Breast epithelium (tissue), 4 donors: Measurements from ENCODE around the gene DMD. TPM values are rescaled to one million over a fixed set of nuclear protein-coding genes. Genes with fewer than 3 reads are reported as not detected.

Experiments
- DNase-seq, 2 donors: peaks; one replicate each; pipeline ENCODE4 v3.0.0-alpha.2; 2019; ENCODE audit warnings: low spot score in 2 of 2
- H3K27ac ChIP-seq, 2 donors: fragments of 200-600 bp; sonication (generic) in 1 of 2; one replicate each; pipeline ENCODE4 v1.5.1; 2016 to 2019; ENCODE audit warnings: mild to moderate bottlenecking in 1 of 2
- H3K27me3 ChIP-seq, 2 donors: fragments of 200-600 bp; sonication (generic) in 1 of 2; one replicate each; pipeline versions ENCODE4 v1.5.1 to v1.6.0; 2017 to 2019; ENCODE audit warnings: control low read depth in 1 of 2, mild to moderate bottlenecking in 1 of 2
- H3K36me3 ChIP-seq: fragments of 200-600 bp; one replicate; pipeline ENCODE4 v1.5.1; 2019
- H3K4me1 ChIP-seq, 2 donors: fragments of 200-600 bp; sonication (generic); one replicate each; pipeline ENCODE4 v1.5.1; 2016 to 2019; ENCODE audit warnings: control low read depth in 1 of 2
- H3K4me3 ChIP-seq, 3 donors: fragments of 200-600 bp; sonication (generic); 1 replicate in 2 of 3; 2 replicates in 1 of 3; pipeline ENCODE4 v1.5.1; 2016 to 2019; ENCODE audit warnings: mild to moderate bottlenecking in 3 of 3, moderate library complexity in 2 of 3
- H3K9me3 ChIP-seq, 2 donors: fragments of 200-600 bp; sonication (generic) in 1 of 2; one replicate each; pipeline ENCODE4 v1.5.1; 2016 to 2019; ENCODE audit warnings: control low read depth in 1 of 2
- CTCF ChIP-seq, 3 donors: fragments of 450-650 bp; IDR thresholded peaks; one replicate each; pipeline ENCODE4 v1.5.1; 2016 to 2017; ENCODE audit warnings: antibody characterized with exemption in 3 of 3, mild to moderate bottlenecking in 3 of 3, moderate library complexity in 3 of 3
- POLR2A ChIP-seq: fragments of 450-650 bp; IDR thresholded peaks from one replicate; pipeline ENCODE4 v1.6.1; 2016; ENCODE audit warnings: antibody characterized with exemption, mild to moderate bottlenecking, moderate library complexity
- POLR2AphosphoS5 ChIP-seq, 3 donors: sonication (generic); formaldehyde crosslinking; IDR thresholded peaks; one replicate each; pipeline ENCODE4 v1.6.1; 2017; ENCODE audit warnings: antibody characterized with exemption in 3 of 3
- intact Hi-C: fragments of 100-400 bp; cut with DNase I; formaldehyde crosslinking; loops from one replicate; pipeline ENCODE4 v1.15.1; 2023; ENCODE audit warnings: low total_unique reads
- total RNA-seq, 3 donors: library from RNA; depleted of rRNA; stranded (reverse); fragments of >200 nt; gene quantifications; one replicate each; pipeline ENCODE4 v1.1.0, GENCODE V29; 2016

The DMD gene
- total RNA-seq, 3 donors from 2014 or later, result 57.0 to 135 (median 65.2) TPM

GRCh38 chrX:31138124-31138523 is 2073.2 kb downstream of the DMD start:
- DNase-seq, result no peak
- intact Hi-C loops, result no loop called here
- Histone ChIP-seq H3K4me1 (no peaks in the 10 kb centered on the region), H3K27ac (no peak overlapping the region), H3K4me3 (no peak overlapping the region), H3K9me3 (peaks cover 0 to 10% of the 10 kb centered on the region in 2 donors), H3K27me3 (no peaks in the 10 kb centered on the region), H3K36me3 (no peaks in the 10 kb centered on the region)
- TF ChIP-seq POLR2A (no peak), CTCF (IDR thresholded peaks at IDR 0.05) (no peak), POLR2AphosphoS5 (IDR thresholded peaks at IDR 0.05) (no peak)

GRCh38 chrX:31136144-31136611 is 2075.2 kb downstream of the DMD start:
- TF ChIP-seq POLR2AphosphoS5 (IDR thresholded peaks at IDR 0.05), result no peak
- TF ChIP-seq POLR2A, result no peak
- TF ChIP-seq CTCF (IDR thresholded peaks at IDR 0.05), result no peak
- Histone ChIP-seq H3K27ac (no peak overlapping the region), H3K9me3 (peaks cover 0 to 10% of the 10 kb centered on the region in 2 donors), H3K4me3 (no peak overlapping the region), H3K4me1 (no peaks in the 10 kb centered on the region), H3K27me3 (no peaks in the 10 kb centered on the region), H3K36me3 (no peaks in the 10 kb centered on the region)
- DNase-seq, result no peak
- intact Hi-C loops, result no loop called here

GRCh38 chrX:31132821-31133241 is 2078.5 kb downstream of the DMD start:
- H3K4me1 ChIP-seq, result no peaks in the 10 kb centered on the region
- TF ChIP-seq POLR2A, result no peak
- no peak for TF ChIP-seq POLR2AphosphoS5 (IDR thresholded peaks at IDR 0.05)
- no peak for TF ChIP-seq CTCF (IDR thresholded peaks at IDR 0.05)
- H3K27ac ChIP-seq, result no peak overlapping the region
- H3K4me3 ChIP-seq, result no peak overlapping the region
- no peaks in the 10 kb centered on the region for H3K27me3 ChIP-seq
- DNase-seq, result no peak
- no peaks in the 10 kb centered on the region for H3K36me3 ChIP-seq
- H3K9me3 ChIP-seq, result peaks cover 0 to 1% of the 10 kb centered on the region in 2 donors
- intact Hi-C loops, result loop anchor here (1.0 kb wide), 1 partner anchor 7 kb away; no protein-coding TSS in a partner anchor

- H3K36me3 ChIP-seq, result no peaks in the 10 kb centered on the region
- no peak for DNase-seq
- H3K27me3 ChIP-seq, result peaks cover 0 to 5% of the 10 kb centered on the region in 2 donors
- no peak overlapping the region for H3K4me3 ChIP-seq
- TF ChIP-seq CTCF (IDR thresholded peaks at IDR 0.05), result no peak
- no peaks in the 10 kb centered on the region for H3K4me1 ChIP-seq
- no peaks in the 10 kb centered on the region for H3K9me3 ChIP-seq
- intact Hi-C loops, result no loop called here
- H3K27ac ChIP-seq, result no peak overlapping the region
These were observed 2080.7 kb downstream of the DMD start for GRCh38 chrX:31130457-31131220.

- H3K4me3 ChIP-seq, result no peak overlapping the region
- H3K27ac ChIP-seq, result no peak overlapping the region
- no peaks in the 10 kb centered on the region for H3K9me3 ChIP-seq
- TF ChIP-seq CTCF (IDR thresholded peaks at IDR 0.05) (no peak), POLR2AphosphoS5 (IDR thresholded peaks at IDR 0.05) (no peak), POLR2A (no peak)
- intact Hi-C loops, result no loop called here
- DNase-seq, result no peak
- peaks cover 0 to 5% of the 10 kb centered on the region in 2 donors for H3K27me3 ChIP-seq
- no peaks in the 10 kb centered on the region for H3K36me3 ChIP-seq
- peaks cover 0 to 4% of the 10 kb centered on the region in 2 donors for H3K4me1 ChIP-seq
These were observed 2082.5 kb downstream of the DMD start for GRCh38 chrX:31128855-31129254.
